Peyer's patch (tissue), 4 donors: ENCODE results near the gene RAD51B. TPM values are rescaled to one million over a fixed set of nuclear protein-coding genes. Genes with fewer than 3 reads are reported as not detected.

Experiments used
- DNase-seq, 3 donors: peaks; one replicate each; pipeline ENCODE4 v3.0.0-alpha.2; 2017 to 2019
- H3K27ac ChIP-seq, 4 donors: fragments of 200-600 bp; sonication (generic); one replicate each; pipeline ENCODE4 v1.5.1; 2016 to 2019
- H3K27me3 ChIP-seq, 2 donors: fragments of 200-600 bp; sonication (generic); one replicate each; pipeline ENCODE4 v1.5.1; 2019
- H3K36me3 ChIP-seq, 3 donors: fragments of 200-600 bp; sonication (generic); one replicate each; pipeline ENCODE4 v1.5.1; 2016 to 2019
- H3K4me1 ChIP-seq, 4 donors: fragments of 200-600 bp; sonication (generic); one replicate each; pipeline ENCODE4 v1.5.1; 2016 to 2019
- H3K4me3 ChIP-seq, 4 donors: fragments of 200-600 bp; sonication (generic); 1 replicate in 3 of 4; 2 replicates in 1 of 4; pipeline ENCODE4 v1.5.1; 2016 to 2019; ENCODE audit warnings: mild to moderate bottlenecking in 1 of 4
- H3K9me3 ChIP-seq, 4 donors: fragments of 200-600 bp; sonication (generic); one replicate each; pipeline ENCODE4 v1.5.1; 2016 to 2019; ENCODE audit warnings: mild to moderate bottlenecking in 1 of 4
- POLR2A ChIP-seq, 2 donors: fragments of 450-650 bp; IDR thresholded peaks; one replicate each; pipeline ENCODE4 v1.5.1; 2017; ENCODE audit warnings: antibody characterized with exemption in 2 of 2, mild to moderate bottlenecking in 2 of 2, moderate library complexity in 2 of 2
- total RNA-seq, 4 donors: library from RNA; depleted of rRNA; stranded (reverse); fragments of >200 nt; gene quantifications; one replicate each; pipeline ENCODE4 v1.1.0, GENCODE V29; 2016
- TF ChIP-seq, protein P1 (sequence below), 6 experiments: fragments of 450-650 bp in 4 of 6; fragments of 200-600 bp in 2 of 6; sonication (generic) in 1 of 6; IDR thresholded peaks; one replicate each; pipeline ENCODE4 v1.5.1; 2017 to 2019; ENCODE audit warnings: antibody characterized with exemption in 6 of 6, mild to moderate bottlenecking in 3 of 6, moderate library complexity in 1 of 6

Gene RAD51B
- total RNA-seq, 4 donors from 2014 or later: 12.6 to 103 (median 33.1) TPM

GRCh38 chr14:68740788-68741476 lies 921.4 kb downstream of the RAD51B start:
- Histone ChIP-seq H3K4me1 (peaks cover 0 to 7% (median 0%) of the 10 kb centered on the region in 4 donors), H3K4me3 (no peak overlapping the region)
- TF ChIP-seq POLR2A (IDR thresholded peaks at IDR 0.05): no peak
- TF ChIP-seq, protein P1, sequence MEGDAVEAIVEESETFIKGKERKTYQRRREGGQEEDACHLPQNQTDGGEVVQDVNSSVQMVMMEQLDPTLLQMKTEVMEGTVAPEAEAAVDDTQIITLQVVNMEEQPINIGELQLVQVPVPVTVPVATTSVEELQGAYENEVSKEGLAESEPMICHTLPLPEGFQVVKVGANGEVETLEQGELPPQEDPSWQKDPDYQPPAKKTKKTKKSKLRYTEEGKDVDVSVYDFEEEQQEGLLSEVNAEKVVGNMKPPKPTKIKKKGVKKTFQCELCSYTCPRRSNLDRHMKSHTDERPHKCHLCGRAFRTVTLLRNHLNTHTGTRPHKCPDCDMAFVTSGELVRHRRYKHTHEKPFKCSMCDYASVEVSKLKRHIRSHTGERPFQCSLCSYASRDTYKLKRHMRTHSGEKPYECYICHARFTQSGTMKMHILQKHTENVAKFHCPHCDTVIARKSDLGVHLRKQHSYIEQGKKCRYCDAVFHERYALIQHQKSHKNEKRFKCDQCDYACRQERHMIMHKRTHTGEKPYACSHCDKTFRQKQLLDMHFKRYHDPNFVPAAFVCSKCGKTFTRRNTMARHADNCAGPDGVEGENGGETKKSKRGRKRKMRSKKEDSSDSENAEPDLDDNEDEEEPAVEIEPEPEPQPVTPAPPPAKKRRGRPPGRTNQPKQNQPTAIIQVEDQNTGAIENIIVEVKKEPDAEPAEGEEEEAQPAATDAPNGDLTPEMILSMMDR (IDR thresholded peaks at IDR 0.05): no peak

GRCh38 chr14:68741477-68741791 lies 921.9 kb downstream of the RAD51B start:
- Histone ChIP-seq H3K27ac (no peak overlapping the region), H3K4me3 (no peak overlapping the region), H3K27me3 (no peaks in the 10 kb centered on the region), H3K36me3 (no peaks in the 10 kb centered on the region), H3K4me1 (peaks cover 0 to 2% (median 0%) of the 10 kb centered on the region in 4 donors), H3K9me3 (no peaks in the 10 kb centered on the region)
- TF ChIP-seq POLR2A (IDR thresholded peaks at IDR 0.05): no peak
- TF ChIP-seq, protein P1 (IDR thresholded peaks at IDR 0.05): no peak
- no peak for DNase-seq

More at GRCh38 chr14:68740788-68741476, 921.4 kb downstream of the RAD51B start:
- no peak for DNase-seq
- Histone ChIP-seq H3K9me3 (no peaks in the 10 kb centered on the region), H3K27me3 (no peaks in the 10 kb centered on the region), H3K27ac (no peak overlapping the region), H3K36me3 (no peaks in the 10 kb centered on the region)

DNA sequence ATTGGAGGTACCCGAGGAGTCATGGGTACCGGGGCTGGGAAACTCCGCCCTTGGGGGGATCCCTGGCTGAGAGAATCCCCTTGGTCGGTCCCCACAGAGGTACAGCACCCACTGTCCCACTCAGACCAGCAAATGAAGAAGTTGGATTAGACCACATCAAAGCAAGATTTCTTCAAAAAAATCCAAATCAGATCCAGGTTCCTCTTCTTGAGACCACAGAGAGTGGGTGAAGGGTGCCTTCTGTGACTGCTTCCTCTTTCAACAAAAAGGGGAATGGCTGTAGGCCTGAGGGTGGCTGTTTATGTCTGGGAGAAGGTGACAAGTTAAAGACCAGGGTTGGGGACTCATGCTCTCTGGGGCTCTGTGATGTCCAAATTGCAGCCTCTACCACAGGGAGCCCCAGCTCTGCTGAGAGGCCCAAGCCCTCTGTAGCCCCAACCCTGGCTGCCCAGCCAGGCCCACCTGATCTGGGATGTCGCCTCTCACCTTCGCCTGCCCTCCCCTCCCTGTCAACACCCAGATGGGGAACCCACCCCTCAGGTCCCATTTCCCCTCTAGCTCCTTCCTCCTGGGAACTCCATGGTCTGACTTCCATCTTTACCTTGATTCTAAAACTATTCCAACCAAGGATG lies 922.4 kb downstream of the RAD51B start:
- peak in 2 of 3 donors; percentile 68 to 71 for DNase-seq

DNA sequence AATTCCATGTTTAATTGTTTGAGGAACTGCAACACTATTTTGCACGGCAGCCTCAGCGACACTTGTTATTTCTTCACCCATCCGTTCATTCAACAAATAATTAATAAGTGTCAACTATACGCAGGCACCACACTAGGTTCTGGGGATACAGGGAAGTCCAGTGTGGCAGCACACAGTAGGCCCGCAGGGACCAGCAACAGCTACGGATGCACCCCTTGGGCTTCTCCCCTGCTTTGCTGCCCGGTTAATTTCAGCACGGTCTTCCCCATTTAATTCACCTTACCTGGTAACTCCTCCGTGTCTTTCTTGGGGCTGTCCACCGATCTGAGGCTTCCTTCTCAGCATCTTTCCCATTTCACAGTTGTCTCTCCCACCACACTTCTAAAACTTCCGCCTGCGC lies 925.0 kb downstream of the RAD51B start:
- no peak for DNase-seq
- Histone ChIP-seq H3K27me3 (no peaks in the 10 kb centered on the region), H3K9me3 (no peaks in the 10 kb centered on the region), H3K4me3 (no peak overlapping the region), H3K4me1 (no peaks in the 10 kb centered on the region), H3K27ac (no peak overlapping the region), H3K36me3 (no peaks in the 10 kb centered on the region)
- TF ChIP-seq POLR2A (IDR thresholded peaks at IDR 0.05): no peak
- TF ChIP-seq, protein P1 (IDR thresholded peaks at IDR 0.05): no peak

More for the DNA sequence above, 922.4 kb downstream of the RAD51B start:
- Histone ChIP-seq H3K9me3 (no peaks in the 10 kb centered on the region), H3K27ac (peak overlapping the region in 1 of 4 donors; percentile 7), H3K4me3 (no peak overlapping the region), H3K4me1 (no peaks in the 10 kb centered on the region), H3K27me3 (no peaks in the 10 kb centered on the region), H3K36me3 (no peaks in the 10 kb centered on the region)
- TF ChIP-seq POLR2A (IDR thresholded peaks at IDR 0.05): no peak
- TF ChIP-seq, protein P1 (IDR thresholded peaks at IDR 0.05): no peak

- Histone ChIP-seq H3K36me3 (no peaks in the 10 kb centered on the region), H3K4me3 (no peak overlapping the region), H3K27ac (no peak overlapping the region), H3K27me3 (no peaks in the 10 kb centered on the region), H3K9me3 (no peaks in the 10 kb centered on the region), H3K4me1 (no peaks in the 10 kb centered on the region)
- no peak for TF ChIP-seq POLR2A (IDR thresholded peaks at IDR 0.05)
- TF ChIP-seq, protein P1 (IDR thresholded peaks at IDR 0.05): no peak
- DNase-seq: no peak
Observed at GRCh38 chr14:68747393-68747792, 927.8 kb downstream of the RAD51B start.
